ENCODE results near the gene SNX11. TPM values are rescaled to one million over a fixed set of nuclear protein-coding genes. Genes with fewer than 3 reads are reported as not detected.

Gene SNX11
- total and polyA plus RNA-seq, 9 of the 15 experiments (the other 6 are each of a cell fraction or from before 2014, with no cell fraction given) = 12.4 to 24.0 (median 16.8) TPM

DNA sequence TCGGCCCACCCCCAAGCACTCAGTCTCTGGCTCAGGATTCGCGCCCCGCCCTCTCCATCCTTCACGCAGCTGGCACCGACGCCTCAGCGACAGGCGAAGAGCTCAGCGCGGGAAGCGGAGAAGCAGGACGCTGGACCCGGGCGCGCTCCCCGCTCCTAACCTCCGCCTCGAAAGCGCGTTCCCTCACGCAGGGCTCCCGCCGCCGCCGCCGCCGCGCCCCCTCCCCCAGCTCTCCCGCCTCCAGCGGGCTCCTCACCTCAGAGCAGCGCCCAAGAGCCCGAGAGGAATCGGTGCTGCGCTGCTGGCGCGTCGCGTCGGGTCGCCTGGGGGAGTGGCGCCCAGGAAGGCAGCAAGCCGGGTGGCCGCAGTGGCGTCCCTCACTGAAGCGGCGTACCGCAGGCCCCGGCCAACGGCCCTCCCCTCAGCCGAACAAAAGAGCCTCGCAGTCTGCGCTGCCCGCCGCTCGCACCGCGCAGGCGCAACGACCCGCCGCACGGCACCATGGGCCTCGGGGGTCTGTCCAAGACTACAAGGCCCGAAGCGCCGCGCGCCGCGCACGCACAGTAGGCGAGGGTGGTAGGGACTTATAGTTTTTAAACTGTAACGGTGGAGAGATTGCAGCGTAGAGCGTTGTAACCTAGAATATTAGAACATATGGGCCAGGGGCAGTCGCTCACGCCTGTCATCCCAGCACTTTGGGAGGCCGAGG lies 6.4 kb upstream of the SNX11 start, which contains the start of gene CBX1 (continued):
- TF ChIP-seq CHD4 (IDR thresholded peaks at IDR 0.05; ENCODE audit: insufficient read depth, insufficient replicate concordance, low read depth, low read length, poor library complexity, severe bottlenecking) = peak; percentile 51
- no peak for TF ChIP-seq JUND (IDR thresholded peaks at IDR 0.05; ENCODE audit: borderline replicate concordance, low read depth, low read length)
- no peak; the same call in 2 of the 3 replicates for TF ChIP-seq JUND (tag; IDR thresholded peaks at IDR 0.05; ENCODE audit: borderline replicate concordance, low read depth, low read length)
- TF ChIP-seq, protein P1, sequence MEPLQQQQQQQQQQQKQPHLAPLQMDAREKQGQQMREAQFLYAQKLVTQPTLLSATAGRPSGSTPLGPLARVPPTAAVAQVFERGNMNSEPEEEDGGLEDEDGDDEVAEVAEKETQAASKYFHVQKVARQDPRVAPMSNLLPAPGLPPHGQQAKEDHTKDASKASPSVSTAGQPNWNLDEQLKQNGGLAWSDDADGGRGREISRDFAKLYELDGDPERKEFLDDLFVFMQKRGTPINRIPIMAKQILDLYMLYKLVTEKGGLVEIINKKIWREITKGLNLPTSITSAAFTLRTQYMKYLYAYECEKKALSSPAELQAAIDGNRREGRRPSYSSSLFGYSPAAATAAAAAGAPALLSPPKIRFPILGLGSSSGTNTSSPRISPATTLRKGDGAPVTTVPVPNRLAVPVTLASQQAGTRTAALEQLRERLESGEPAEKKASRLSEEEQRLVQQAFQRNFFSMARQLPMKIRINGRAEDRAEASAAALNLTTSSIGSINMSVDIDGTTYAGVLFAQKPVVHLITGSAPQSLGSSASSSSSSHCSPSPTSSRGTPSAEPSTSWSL (CRISPR knock-in tag; IDR thresholded peaks at IDR 0.05; ENCODE audit: borderline replicate concordance) = peak; percentile 57; the same call in 1 of the 2 replicates
- 0 out of 2 replicates have a peak, but pooled peaks have one; percentile 61 for TF ChIP-seq RBM14 (IDR thresholded peaks at IDR 0.05; ENCODE audit: borderline replicate concordance, insufficient read depth, low read depth, low read length)
- no peak for TF ChIP-seq MTA1 (IDR thresholded peaks at IDR 0.05; ENCODE audit: borderline replicate concordance)
- no peak for TF ChIP-seq ZNF232 (CRISPR knock-in tag; IDR thresholded peaks at IDR 0.05)
- TF ChIP-seq U2AF1 (optimal IDR thresholded peaks at IDR 0.05; ENCODE audit: low read depth, low read length) = peak; percentile 80
- TF ChIP-seq RNF2 (IDR thresholded peaks at IDR 0.05) = 0 out of 2 replicates have a peak, but pooled peaks have one; percentile 51
- no peak for TF ChIP-seq ZNF655 (CRISPR knock-in tag; IDR thresholded peaks at IDR 0.05)
- 0 out of 2 replicates have a peak, but pooled peaks have one; percentile 46 for TF ChIP-seq KAT7 (CRISPR knock-in tag; IDR thresholded peaks at IDR 0.05; ENCODE audit: borderline replicate concordance)
- no peak for TF ChIP-seq CHD1 (IDR thresholded peaks at IDR 0.05; ENCODE audit: low read length)
- TF ChIP-seq, protein P2, sequence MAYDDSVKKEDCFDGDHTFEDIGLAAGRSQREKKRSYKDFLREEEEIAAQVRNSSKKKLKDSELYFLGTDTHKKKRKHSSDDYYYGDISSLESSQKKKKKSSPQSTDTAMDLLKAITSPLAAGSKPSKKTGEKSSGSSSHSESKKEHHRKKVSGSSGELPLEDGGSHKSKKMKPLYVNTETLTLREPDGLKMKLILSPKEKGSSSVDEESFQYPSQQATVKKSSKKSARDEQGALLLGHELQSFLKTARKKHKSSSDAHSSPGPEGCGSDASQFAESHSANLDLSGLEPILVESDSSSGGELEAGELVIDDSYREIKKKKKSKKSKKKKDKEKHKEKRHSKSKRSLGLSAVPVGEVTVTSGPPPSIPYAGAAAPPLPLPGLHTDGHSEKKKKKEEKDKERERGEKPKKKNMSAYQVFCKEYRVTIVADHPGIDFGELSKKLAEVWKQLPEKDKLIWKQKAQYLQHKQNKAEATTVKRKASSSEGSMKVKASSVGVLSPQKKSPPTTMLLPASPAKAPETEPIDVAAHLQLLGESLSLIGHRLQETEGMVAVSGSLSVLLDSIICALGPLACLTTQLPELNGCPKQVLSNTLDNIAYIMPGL (CRISPR knock-in tag; IDR thresholded peaks at IDR 0.05) = peak; percentile 85; the same call in 1 of the 2 replicates
- TF ChIP-seq ZNF143 (CRISPR knock-in tag; IDR thresholded peaks at IDR 0.05) = peak; percentile 90
- TF ChIP-seq PCBP1 (IDR thresholded peaks at IDR 0.05; ENCODE audit: low read depth, low read length, poor library complexity, severe bottlenecking) = peak; percentile 75
- no peak for TF ChIP-seq IRF2 (CRISPR knock-in tag; IDR thresholded peaks at IDR 0.05)
- peak; percentile 63 for TF ChIP-seq CREM (IDR thresholded peaks at IDR 0.05; ENCODE audit: low read depth)
- TF ChIP-seq ZNF445 (CRISPR knock-in tag; IDR thresholded peaks at IDR 0.05; ENCODE audit: low read depth) = no peak
- peak; percentile 58; the same call in 1 of the 2 replicates for TF ChIP-seq SUPT5H (IDR thresholded peaks at IDR 0.05)
- TF ChIP-seq ATF3 (IDR thresholded peaks at IDR 0.05) = no peak
- 0 out of 2 replicates have a peak, but pooled peaks have one; percentile 40 for TF ChIP-seq ATF3 (CRISPR knock-in tag; conservative IDR thresholded peaks at IDR 0.05)
- TF ChIP-seq ZNF324 (CRISPR knock-in tag; IDR thresholded peaks at IDR 0.05) = no peak

All from K562 (cell line).